SK-N-SH treated with all-trans-retinoic acid at 6 μM for 48 hours (cell line): Measurements from ENCODE around the gene DUSP5.

ENCODE experiments used
- ARNTL ChIP-seq: fragments of 450-650 bp; formaldehyde crosslinking; IDR thresholded peaks from 2 replicates; pipeline ENCODE4 v1.5.0; 2020; ENCODE audit warnings: low read depth, mild to moderate bottlenecking, moderate library complexity, borderline replicate concordance
- BACH2 ChIP-seq: fragments of 250-450 bp; sonication (Bioruptor Pico); IDR thresholded peaks from 2 replicates; pipeline ENCODE4 v1.9.0; 2021; ENCODE audit warnings: mild to moderate bottlenecking, borderline replicate concordance
- ISL1 ChIP-seq: fragments of 250-450 bp; sonication (Bioruptor Pico); IDR thresholded peaks from 2 replicates; pipeline ENCODE4 v2.1.2; 2022; ENCODE audit warnings: mild to moderate bottlenecking, moderate library complexity
- OSR1 ChIP-seq: fragments of 250-450 bp; sonication (Bioruptor Pico); IDR thresholded peaks from 2 replicates; pipeline ENCODE4 v1.8.0; 2022; ENCODE audit warnings: moderate library complexity, mild to moderate bottlenecking, inconsistent platforms
- PPARA ChIP-seq: fragments of 250-450 bp; sonication (Bioruptor Pico); IDR thresholded peaks from 2 replicates; pipeline ENCODE4 v1.5.0; 2020; ENCODE audit warnings: mild to moderate bottlenecking, borderline replicate concordance
- RARB ChIP-seq: fragments of 250-450 bp; sonication (Bioruptor Pico); IDR thresholded peaks from 2 replicates; pipeline ENCODE4 v1.8.0; 2021; ENCODE audit warnings: mild to moderate bottlenecking, moderate library complexity
- SNAI2 ChIP-seq: fragments of 250-450 bp; sonication (Bioruptor Pico); IDR thresholded peaks from 2 replicates; pipeline ENCODE4 v1.5.0; 2020; ENCODE audit warnings: mild to moderate bottlenecking, moderate library complexity
- ZFP3 ChIP-seq: fragments of 250-450 bp; sonication (Bioruptor Pico); IDR thresholded peaks from 2 replicates; pipeline ENCODE4 v1.5.0; 2020; ENCODE audit warnings: mild to moderate bottlenecking, moderate library complexity
- ZFP30 ChIP-seq: fragments of 450-650 bp; formaldehyde crosslinking; IDR thresholded peaks from 2 replicates; pipeline ENCODE4 v1.5.0; 2022; ENCODE audit warnings: mild to moderate bottlenecking, moderate library complexity
- TF ChIP-seq, protein P1 (sequence below): fragments of 250-450 bp; sonication (Bioruptor Pico); IDR thresholded peaks from 2 replicates; pipeline ENCODE4 v1.5.0; 2020; ENCODE audit warnings: mild to moderate bottlenecking, moderate library complexity
- TF ChIP-seq, protein P2 (sequence below): fragments of 250-450 bp; sonication (Bioruptor Pico); IDR thresholded peaks from 2 replicates; pipeline ENCODE4 v1.8.0; 2020; ENCODE audit warnings: mild to moderate bottlenecking, moderate library complexity, borderline replicate concordance
- TF ChIP-seq, protein P3 (sequence below): fragments of 250-450 bp; sonication (Bioruptor Pico); IDR thresholded peaks from 2 replicates; pipeline ENCODE4 v1.8.0; 2021; ENCODE audit warnings: low read depth, mild to moderate bottlenecking, moderate library complexity, borderline replicate concordance
- TF ChIP-seq, protein P4 (sequence below): fragments of 250-450 bp; sonication (Bioruptor Pico); IDR thresholded peaks from 2 replicates; pipeline ENCODE4 v1.5.1; 2020; ENCODE audit warnings: low read depth, mild to moderate bottlenecking, moderate library complexity

DNA sequence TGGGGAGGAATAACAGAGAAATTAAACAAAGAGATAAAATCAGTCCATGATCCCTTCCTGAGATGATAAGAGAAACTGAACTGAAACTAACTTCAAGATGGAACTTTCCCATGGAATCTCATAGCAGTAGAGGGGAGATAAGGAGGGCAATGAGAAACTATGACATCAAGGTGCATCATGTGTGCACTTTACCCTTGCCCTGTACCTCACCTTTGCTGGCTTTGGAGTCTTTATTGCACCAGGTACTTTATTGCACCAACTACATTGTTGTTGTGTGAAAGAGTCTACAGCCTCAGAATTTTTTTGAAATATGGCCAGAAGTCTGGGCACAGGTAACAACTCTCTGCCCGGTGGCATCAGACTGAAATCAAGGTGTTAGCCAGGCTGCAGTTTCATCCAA, 58.6 kb downstream of the DUSP5 start:
- TF ChIP-seq RARB (CRISPR knock-in tag): no peak
- TF ChIP-seq, protein P1, sequence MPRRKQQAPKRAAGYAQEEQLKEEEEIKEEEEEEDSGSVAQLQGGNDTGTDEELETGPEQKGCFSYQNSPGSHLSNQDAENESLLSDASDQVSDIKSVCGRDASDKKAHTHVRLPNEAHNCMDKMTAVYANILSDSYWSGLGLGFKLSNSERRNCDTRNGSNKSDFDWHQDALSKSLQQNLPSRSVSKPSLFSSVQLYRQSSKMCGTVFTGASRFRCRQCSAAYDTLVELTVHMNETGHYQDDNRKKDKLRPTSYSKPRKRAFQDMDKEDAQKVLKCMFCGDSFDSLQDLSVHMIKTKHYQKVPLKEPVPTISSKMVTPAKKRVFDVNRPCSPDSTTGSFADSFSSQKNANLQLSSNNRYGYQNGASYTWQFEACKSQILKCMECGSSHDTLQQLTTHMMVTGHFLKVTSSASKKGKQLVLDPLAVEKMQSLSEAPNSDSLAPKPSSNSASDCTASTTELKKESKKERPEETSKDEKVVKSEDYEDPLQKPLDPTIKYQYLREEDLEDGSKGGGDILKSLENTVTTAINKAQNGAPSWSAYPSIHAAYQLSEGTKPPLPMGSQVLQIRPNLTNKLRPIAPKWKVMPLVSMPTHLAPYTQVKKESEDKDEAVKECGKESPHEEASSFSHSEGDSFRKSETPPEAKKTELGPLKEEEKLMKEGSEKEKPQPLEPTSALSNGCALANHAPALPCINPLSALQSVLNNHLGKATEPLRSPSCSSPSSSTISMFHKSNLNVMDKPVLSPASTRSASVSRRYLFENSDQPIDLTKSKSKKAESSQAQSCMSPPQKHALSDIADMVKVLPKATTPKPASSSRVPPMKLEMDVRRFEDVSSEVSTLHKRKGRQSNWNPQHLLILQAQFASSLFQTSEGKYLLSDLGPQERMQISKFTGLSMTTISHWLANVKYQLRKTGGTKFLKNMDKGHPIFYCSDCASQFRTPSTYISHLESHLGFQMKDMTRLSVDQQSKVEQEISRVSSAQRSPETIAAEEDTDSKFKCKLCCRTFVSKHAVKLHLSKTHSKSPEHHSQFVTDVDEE (CRISPR knock-in tag): no peak
- TF ChIP-seq, protein P2, sequence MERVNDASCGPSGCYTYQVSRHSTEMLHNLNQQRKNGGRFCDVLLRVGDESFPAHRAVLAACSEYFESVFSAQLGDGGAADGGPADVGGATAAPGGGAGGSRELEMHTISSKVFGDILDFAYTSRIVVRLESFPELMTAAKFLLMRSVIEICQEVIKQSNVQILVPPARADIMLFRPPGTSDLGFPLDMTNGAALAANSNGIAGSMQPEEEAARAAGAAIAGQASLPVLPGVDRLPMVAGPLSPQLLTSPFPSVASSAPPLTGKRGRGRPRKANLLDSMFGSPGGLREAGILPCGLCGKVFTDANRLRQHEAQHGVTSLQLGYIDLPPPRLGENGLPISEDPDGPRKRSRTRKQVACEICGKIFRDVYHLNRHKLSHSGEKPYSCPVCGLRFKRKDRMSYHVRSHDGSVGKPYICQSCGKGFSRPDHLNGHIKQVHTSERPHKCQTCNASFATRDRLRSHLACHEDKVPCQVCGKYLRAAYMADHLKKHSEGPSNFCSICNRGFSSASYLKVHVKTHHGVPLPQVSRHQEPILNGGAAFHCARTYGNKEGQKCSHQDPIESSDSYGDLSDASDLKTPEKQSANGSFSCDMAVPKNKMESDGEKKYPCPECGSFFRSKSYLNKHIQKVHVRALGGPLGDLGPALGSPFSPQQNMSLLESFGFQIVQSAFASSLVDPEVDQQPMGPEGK: no peak
- no peak for TF ChIP-seq OSR1 (CRISPR knock-in tag)
- TF ChIP-seq BACH2 (CRISPR knock-in tag): no peak
- TF ChIP-seq, protein P3, sequence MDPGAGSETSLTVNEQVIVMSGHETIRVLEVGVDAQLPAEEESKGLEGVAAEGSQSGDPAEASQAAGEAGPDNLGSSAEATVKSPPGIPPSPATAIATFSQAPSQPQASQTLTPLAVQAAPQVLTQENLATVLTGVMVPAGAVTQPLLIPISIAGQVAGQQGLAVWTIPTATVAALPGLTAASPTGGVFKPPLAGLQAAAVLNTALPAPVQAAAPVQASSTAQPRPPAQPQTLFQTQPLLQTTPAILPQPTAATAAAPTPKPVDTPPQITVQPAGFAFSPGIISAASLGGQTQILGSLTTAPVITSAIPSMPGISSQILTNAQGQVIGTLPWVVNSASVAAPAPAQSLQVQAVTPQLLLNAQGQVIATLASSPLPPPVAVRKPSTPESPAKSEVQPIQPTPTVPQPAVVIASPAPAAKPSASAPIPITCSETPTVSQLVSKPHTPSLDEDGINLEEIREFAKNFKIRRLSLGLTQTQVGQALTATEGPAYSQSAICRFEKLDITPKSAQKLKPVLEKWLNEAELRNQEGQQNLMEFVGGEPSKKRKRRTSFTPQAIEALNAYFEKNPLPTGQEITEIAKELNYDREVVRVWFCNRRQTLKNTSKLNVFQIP (CRISPR knock-in tag): no peak
- no peak for TF ChIP-seq ZFP30 (CRISPR knock-in tag)
- no peak for TF ChIP-seq PPARA (CRISPR knock-in tag)
- TF ChIP-seq ISL1 (CRISPR knock-in tag): no peak
- TF ChIP-seq, protein P4, sequence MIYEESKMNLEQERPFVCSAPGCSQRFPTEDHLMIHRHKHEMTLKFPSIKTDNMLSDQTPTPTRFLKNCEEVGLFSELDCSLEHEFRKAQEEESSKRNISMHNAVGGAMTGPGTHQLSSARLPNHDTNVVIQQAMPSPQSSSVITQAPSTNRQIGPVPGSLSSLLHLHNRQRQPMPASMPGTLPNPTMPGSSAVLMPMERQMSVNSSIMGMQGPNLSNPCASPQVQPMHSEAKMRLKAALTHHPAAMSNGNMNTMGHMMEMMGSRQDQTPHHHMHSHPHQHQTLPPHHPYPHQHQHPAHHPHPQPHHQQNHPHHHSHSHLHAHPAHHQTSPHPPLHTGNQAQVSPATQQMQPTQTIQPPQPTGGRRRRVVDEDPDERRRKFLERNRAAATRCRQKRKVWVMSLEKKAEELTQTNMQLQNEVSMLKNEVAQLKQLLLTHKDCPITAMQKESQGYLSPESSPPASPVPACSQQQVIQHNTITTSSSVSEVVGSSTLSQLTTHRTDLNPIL (CRISPR knock-in tag): no peak
- TF ChIP-seq ARNTL (CRISPR knock-in tag): no peak
- TF ChIP-seq SNAI2: no peak
- no peak for TF ChIP-seq ZFP3
